H1 (cell line): ENCODE results near the gene ATP6V0A1. TPM values are rescaled to one million over a fixed set of nuclear protein-coding genes. Genes with fewer than 3 reads are reported as not detected.

Experiments
- CTCF ChIA-PET: fragments of 300-600 bp; sonication (Branson Sonifier 250); formaldehyde crosslinking; loops from one replicate; lab custom pipeline; 2021; ENCODE audit not compliant: partially characterized antibody; lab: Charles Lee
- POLR2A ChIA-PET: fragments of 300-600 bp; sonication (Branson Sonifier 250); formaldehyde crosslinking; loops from one replicate; lab custom pipeline; 2021; ENCODE audit warnings: inconsistent platforms; ENCODE audit not compliant: partially characterized antibody; lab: Charles Lee
- DNase-seq, 2 experiments: peaks; one replicate each; pipeline versions ENCODE4 v3.0.0 to v3.0.0-alpha.2; 2010 to 2022; ENCODE audit warnings: low spot score in 2 of 2, low read depth in 1 of 2, mixed read lengths in 1 of 2
- FAIRE-seq: peaks from 2 replicates; lab custom pipeline; 2011; peaks lifted over from hg19 to GRCh38; lab: Jason Lieb, UNC
- H2AFZ ChIP-seq: 2 replicates; pipeline ENCODE4 v1.8.1; 2012; ENCODE audit warnings: low read length, inconsistent platforms
- H2AK5ac ChIP-seq: 2 replicates; pipeline ENCODE4 v1.6.1; 2013; ENCODE audit warnings: low read depth, low read length
- H2BK120ac ChIP-seq: replicated peaks from 2 replicates; pipeline ENCODE3; 2013; ENCODE audit warnings: low read depth, low read length, inconsistent platforms
- H2BK12ac ChIP-seq: 2 replicates; pipeline ENCODE4 v1.6.1; 2013; ENCODE audit warnings: low read depth, low read length
- H2BK15ac ChIP-seq: 2 replicates; pipeline ENCODE4 v1.6.1; 2013; ENCODE audit warnings: low read length
- H2BK20ac ChIP-seq: 2 replicates; pipeline ENCODE4 v1.6.1; 2013; ENCODE audit warnings: low read length
- H2BK5ac ChIP-seq: 2 replicates; pipeline ENCODE4 v1.6.1; 2013; ENCODE audit warnings: low read depth, low read length
- H3K14ac ChIP-seq: 2 replicates; pipeline ENCODE4 v1.6.1; 2013; ENCODE audit warnings: inconsistent platforms; ENCODE audit not compliant: insufficient read length
- H3K18ac ChIP-seq: 2 replicates; pipeline ENCODE4 v1.6.1; 2013; ENCODE audit warnings: low read length; ENCODE audit errors: extremely low read depth
- H3K23ac ChIP-seq: 2 replicates; pipeline ENCODE4 v1.6.1; 2013; ENCODE audit warnings: inconsistent platforms; ENCODE audit not compliant: insufficient read length
- H3K23me2 ChIP-seq: 2 replicates; pipeline ENCODE4 v1.6.1; 2013; ENCODE audit warnings: low read depth, low read length
- H3K27ac ChIP-seq: 2 replicates; pipeline ENCODE4 v1.6.1; 2011; ENCODE audit warnings: low read depth, low read length, inconsistent platforms
- H3K27me3 ChIP-seq, 4 experiments: replicated peaks in 1 of 4; 1 replicate in 1 of 4; 2 replicates in 3 of 4; pipeline versions ENCODE4 v1.6.1 to v1.8.1; 2011 to 2013; ENCODE audit warnings: low read length in 3 of 4, mild to moderate bottlenecking in 3 of 4, inconsistent platforms in 2 of 4, mixed read lengths in 2 of 4, moderate library complexity in 1 of 4; ENCODE audit not compliant: control insufficient read depth in 3 of 4, insufficient read depth in 3 of 4; ENCODE audit errors: extremely low read depth in 1 of 4
- H3K36me3 ChIP-seq, 4 experiments: 2 replicates each; pipeline versions ENCODE4 v1.6.1 to v1.8.1; 2011 to 2013; ENCODE audit warnings: mild to moderate bottlenecking in 4 of 4, low read length in 3 of 4, moderate library complexity in 2 of 4, control low read depth in 1 of 4, inconsistent platforms in 1 of 4; ENCODE audit not compliant: insufficient read depth in 4 of 4, control insufficient read depth in 2 of 4
- H3K4ac ChIP-seq: replicated peaks from 2 replicates; pipeline ENCODE3; 2013; ENCODE audit warnings: low read length, low read depth, mixed read lengths, inconsistent platforms; ENCODE audit not compliant: insufficient read length
- H3K4me1 ChIP-seq, 4 experiments: replicated peaks in 1 of 4; 1 replicate in 1 of 4; 2 replicates in 3 of 4; pipeline versions ENCODE4 v1.6.1 to v1.8.1; 2011 to 2013; ENCODE audit warnings: low read length in 3 of 4, inconsistent platforms in 2 of 4, mixed read lengths in 1 of 4; ENCODE audit not compliant: insufficient read depth in 4 of 4, control insufficient read depth in 3 of 4
- H3K4me2 ChIP-seq, 2 experiments: 2 replicates each; pipeline versions ENCODE4 v1.6.1 to v1.8.1; 2011 to 2013; ENCODE audit warnings: low read depth in 2 of 2, low read length in 2 of 2, control low read depth in 1 of 2, inconsistent platforms in 1 of 2, mild to moderate bottlenecking in 1 of 2; ENCODE audit not compliant: insufficient read depth in 1 of 2
- H3K4me3 ChIP-seq, 4 experiments: fragments of 200-600, 300-600 bp in 1 of 4; sonication (generic), shearing (Covaris generic), sonication (Bioruptor Twin) in 1 of 4; 2 replicates each; pipeline versions ENCODE4 v1.5.1 to v1.8.1; 2011 to 2016; ENCODE audit warnings: low read length in 4 of 4, low read depth in 3 of 4, control low read depth in 2 of 4, inconsistent platforms in 2 of 4, mild to moderate bottlenecking in 2 of 4, mixed read lengths in 1 of 4, moderate library complexity in 1 of 4; ENCODE audit not compliant: insufficient read depth in 2 of 4; ENCODE audit errors: extremely low read depth in 1 of 4
- H3K56ac ChIP-seq: replicated peaks from 2 replicates; pipeline ENCODE3; 2013; ENCODE audit warnings: low read depth, mild to moderate bottlenecking, mixed read lengths, low read length, inconsistent platforms; ENCODE audit not compliant: insufficient read length
- H3K79me1 ChIP-seq: 2 replicates; pipeline ENCODE4 v1.6.1; 2013; ENCODE audit warnings: low read depth, low read length, control low read depth
- H3K79me2 ChIP-seq, 2 experiments: 2 replicates each; pipeline versions ENCODE4 v1.6.1 to v1.8.1; 2012 to 2013; ENCODE audit warnings: low read length in 2 of 2, mild to moderate bottlenecking in 2 of 2, inconsistent platforms in 1 of 2; ENCODE audit not compliant: insufficient read depth in 2 of 2, control insufficient read depth in 1 of 2
- H3K9ac ChIP-seq, 4 experiments: replicated peaks in 1 of 4; 1 replicate in 1 of 4; 2 replicates in 3 of 4; pipeline versions ENCODE4 v1.6.1 to v1.8.1; 2011 to 2013; ENCODE audit warnings: low read depth in 3 of 4, low read length in 3 of 4, control low read depth in 2 of 4, mild to moderate bottlenecking in 2 of 4, moderate library complexity in 2 of 4, inconsistent platforms in 1 of 4; ENCODE audit errors: extremely low read depth in 1 of 4
- H3K9me3 ChIP-seq, 2 experiments: 2 replicates each; pipeline versions ENCODE4 v1.6.1 to v1.8.1; 2012 to 2013; ENCODE audit warnings: mild to moderate bottlenecking in 2 of 2, moderate library complexity in 2 of 2, control low read depth in 1 of 2, inconsistent platforms in 1 of 2, low read depth in 1 of 2, low read length in 1 of 2, mixed read lengths in 1 of 2; ENCODE audit not compliant: insufficient read depth in 2 of 2
- H4K20me1 ChIP-seq, 2 experiments: replicated peaks in 1 of 2; 2 replicates each; pipeline versions ENCODE3 to v1.8.1; 2011 to 2013; ENCODE audit warnings: inconsistent platforms in 2 of 2, low read length in 2 of 2, mild to moderate bottlenecking in 1 of 2; ENCODE audit not compliant: insufficient read depth in 2 of 2, control insufficient read depth in 1 of 2
- H4K5ac ChIP-seq: 2 replicates; pipeline ENCODE4 v1.6.1; 2013; ENCODE audit warnings: low read length, low read depth, mixed read lengths, inconsistent platforms; ENCODE audit not compliant: insufficient read length
- H4K8ac ChIP-seq: 2 replicates; pipeline ENCODE4 v1.8.0; 2013; ENCODE audit warnings: mild to moderate bottlenecking, moderate library complexity, low read length, inconsistent platforms; ENCODE audit not compliant: insufficient read depth; ENCODE audit errors: extremely low read depth
- H4K91ac ChIP-seq: replicated peaks from 2 replicates; pipeline ENCODE3; 2013; ENCODE audit warnings: low read length, mixed read lengths, inconsistent platforms; ENCODE audit not compliant: insufficient read length
- CBX5 ChIP-seq: fragments of 300-800, 300-1000 bp; sonication (generic); IDR thresholded peaks from 2 replicates; pipeline ENCODE4 v1.7.1; 2016; ENCODE audit warnings: antibody characterized with exemption, low read length, low read depth
- GABPA ChIP-seq: IDR thresholded peaks from 2 replicates; pipeline ENCODE4 v1.6.1; 2011; ENCODE audit warnings: mild to moderate bottlenecking, low read length, moderate library complexity, borderline replicate concordance; ENCODE audit not compliant: insufficient read depth
- SP2 ChIP-seq: IDR thresholded peaks from 2 replicates; pipeline ENCODE4 v1.6.1; 2012; ENCODE audit warnings: mild to moderate bottlenecking, low read length, inconsistent platforms
- TBP ChIP-seq: IDR thresholded peaks from 2 replicates; pipeline ENCODE4 v1.6.1; 2011; ENCODE audit warnings: low read depth, low read length, improper control_type of control experiment
- WGBS, 2 experiments: shearing (Covaris generic) in 1 of 2; methylation state at CpG; one replicate each; pipeline versions ENCODE4 v1.1.6 to v1.1.7; 2013 to 2015; ENCODE audit warnings: low lambda C conversion rate in 2 of 2, mixed read lengths in 2 of 2, inconsistent platforms in 1 of 2, low coverage in 1 of 2, missing lambda C conversion rate in 1 of 2; ENCODE audit not compliant: insufficient replicate concordance in 2 of 2, insufficient coverage in 1 of 2, insufficient read length in 1 of 2; ENCODE audit errors: extremely low coverage in 1 of 2, missing lambda C conversion rate in 1 of 2; 5-methylcytosine and 5-hydroxymethylcytosine counted together
- polyA plus RNA-seq, 7 experiments: library from polyadenylated mRNA; depleted of rRNA in 3 of 7; stranded (reverse) in 5 of 7; unstranded in 2 of 7; fragments of >200 nt in 5 of 7; fragments of 200-250 nt in 2 of 7; gene quantifications; 1 replicate in 5 of 7; 2 replicates in 1 of 7; 4 replicates in 1 of 7; pipeline versions ENCODE4 v1.2.1 to v1.2.3, GENCODE V29; 2011 to 2013; ENCODE audit warnings: missing spikeins in 2 of 7, mixed read lengths in 2 of 7
- total RNA-seq: library from RNA; stranded (reverse); fragmentation: NEBNext Ultra II Directional; extraction: Animal tissue kit (Norgen Biotek cat#: 25700); gene quantifications from 2 replicates; pipeline ENCODE4 v1.2.1, GENCODE V29; 2021
- TF ChIP-seq, protein P1 (sequence below): IDR thresholded peaks from 2 replicates; pipeline ENCODE4 v1.6.1; 2012; ENCODE audit warnings: low read length, inconsistent platforms

ATP6V0A1 gene
- total and polyA plus RNA-seq, 2 of the 8 experiments (the other 6 are each of a cell fraction or from before 2014, with no cell fraction given): 55.3 to 63.4 TPM

DNA sequence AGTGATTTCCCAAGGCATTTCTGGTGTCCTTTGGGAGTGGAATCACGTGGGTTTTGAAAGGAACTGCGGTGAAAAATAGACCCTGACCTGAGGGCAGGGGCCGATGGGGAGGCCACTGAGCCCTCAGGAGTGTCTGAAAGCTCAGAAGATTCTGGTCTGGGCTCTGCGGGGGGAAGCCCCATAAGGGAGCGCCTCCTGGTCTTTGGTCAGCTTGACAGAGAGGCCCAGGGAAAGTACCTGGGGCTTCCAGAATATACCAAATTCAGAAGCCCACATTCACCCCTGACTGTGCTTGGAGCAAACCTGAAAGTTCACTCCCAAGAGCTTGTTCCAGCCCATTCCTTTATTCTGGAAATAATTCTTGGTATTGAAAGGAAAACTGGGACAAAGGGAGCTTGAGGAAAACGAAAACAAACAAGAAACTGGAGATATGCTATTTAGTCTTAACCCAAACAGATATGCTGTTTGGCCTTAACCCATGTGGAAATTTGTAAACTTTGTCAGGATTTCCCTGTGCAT, 54.1 kb downstream of the ATP6V0A1 start:
- Histone ChIP-seq H2BK20ac (no peak overlapping the region), H3K14ac (no peak overlapping the region), H4K8ac (no peak overlapping the region), H3K9me3 (no peaks in the 10 kb centered on the region), H2AFZ (no peak overlapping the region), H3K27ac (no peak overlapping the region), H3K4ac (no peak overlapping the region), H3K56ac (no peak overlapping the region), H3K4me3 (no peak overlapping the region), H3K79me2 (no peaks in the 10 kb centered on the region), H2BK5ac (no peak overlapping the region), H3K27me3 (no peaks in the 10 kb centered on the region; a peak in 1 of 7 replicates), H3K18ac (no peak overlapping the region), H4K5ac (no peak overlapping the region), H3K9ac (no peak overlapping the region), H3K4me2 (no peak overlapping the region), H2BK15ac (no peak overlapping the region), H4K20me1 (no peaks in the 10 kb centered on the region), H2AK5ac (no peak overlapping the region), H3K36me3 (peaks cover 0 to 13% (median 8%) of the 10 kb centered on the region in 4 experiments; a peak in 4 of 8 replicates), H2BK12ac (no peak overlapping the region), H2BK120ac (no peak overlapping the region), H3K23me2 (no peaks in the 10 kb centered on the region), H3K79me1 (no peaks in the 10 kb centered on the region), H4K91ac (no peak overlapping the region), H3K23ac (no peak overlapping the region), H3K4me1 (no peaks in the 10 kb centered on the region)
- FAIRE-seq (no peak), DNase-seq (no peak)
- ChIA-PET CTCF (interaction anchor here (1.0 to 2.5 kb wide), 3 partner anchors 66 to 190 kb away, joined by 3 to 10 read pairs (median 4); no protein-coding TSS in a partner anchor), POLR2A (no interaction called here)
- WGBS, 2 experiments: 84% methylated on average over 6 of the region's 6 CpGs; no CpG with 5 or more reads in 1 of the 2 experiments
- no peak for TF ChIP-seq GABPA
- no peak for TF ChIP-seq TBP
- TF ChIP-seq SP2: no peak
- TF ChIP-seq, protein P1, sequence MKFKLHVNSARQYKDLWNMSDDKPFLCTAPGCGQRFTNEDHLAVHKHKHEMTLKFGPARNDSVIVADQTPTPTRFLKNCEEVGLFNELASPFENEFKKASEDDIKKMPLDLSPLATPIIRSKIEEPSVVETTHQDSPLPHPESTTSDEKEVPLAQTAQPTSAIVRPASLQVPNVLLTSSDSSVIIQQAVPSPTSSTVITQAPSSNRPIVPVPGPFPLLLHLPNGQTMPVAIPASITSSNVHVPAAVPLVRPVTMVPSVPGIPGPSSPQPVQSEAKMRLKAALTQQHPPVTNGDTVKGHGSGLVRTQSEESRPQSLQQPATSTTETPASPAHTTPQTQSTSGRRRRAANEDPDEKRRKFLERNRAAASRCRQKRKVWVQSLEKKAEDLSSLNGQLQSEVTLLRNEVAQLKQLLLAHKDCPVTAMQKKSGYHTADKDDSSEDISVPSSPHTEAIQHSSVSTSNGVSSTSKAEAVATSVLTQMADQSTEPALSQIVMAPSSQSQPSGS: no peak
- TF ChIP-seq CBX5: no peak
